Esophagus squamous epithelium (tissue), 5 donors: ENCODE results near the gene QRICH1. TPM values are rescaled to one million over a fixed set of nuclear protein-coding genes. Genes with fewer than 3 reads are reported as not detected.

Experiments used
- DNase-seq: peaks from one replicate; lab custom pipeline; 2025; lab: John Stamatoyannopoulos, UW
- H3K27ac ChIP-seq, 4 donors: fragments of 200-600 bp; sonication (generic); one replicate each; pipeline ENCODE4 v1.5.1; 2016 to 2019; ENCODE audit warnings: mild to moderate bottlenecking in 1 of 4
- H3K27me3 ChIP-seq, 4 donors: fragments of 200-600 bp; sonication (generic); 1 replicate in 3 of 4; 2 replicates in 1 of 4; pipeline versions ENCODE4 v1.5.1 to v1.6.0; 2017 to 2021; ENCODE audit warnings: antibody characterized with exemption in 1 of 4
- H3K36me3 ChIP-seq, 3 donors: fragments of 200-600 bp; sonication (generic); one replicate each; pipeline ENCODE4 v1.5.1; 2016 to 2019
- H3K4me1 ChIP-seq, 3 donors: fragments of 200-600 bp; sonication (generic); one replicate each; pipeline ENCODE4 v1.5.1; 2017 to 2019
- H3K4me3 ChIP-seq, 4 donors: fragments of 200-600 bp; sonication (generic); 1 replicate in 3 of 4; 2 replicates in 1 of 4; pipeline ENCODE4 v1.5.1; 2016 to 2019; ENCODE audit warnings: mild to moderate bottlenecking in 2 of 4, moderate library complexity in 1 of 4
- H3K9me3 ChIP-seq, 3 donors: fragments of 200-600 bp; sonication (generic); one replicate each; pipeline ENCODE4 v1.5.1; 2016 to 2019
- CTCF ChIP-seq, 6 experiments: fragments of 450-650 bp in 4 of 6; fragments of 200-600 bp in 2 of 6; sonication (generic) in 2 of 6; IDR thresholded peaks; one replicate each; pipeline ENCODE4 v1.5.1; 2016 to 2019; ENCODE audit warnings: antibody characterized with exemption in 6 of 6, mild to moderate bottlenecking in 4 of 6, moderate library complexity in 4 of 6
- POLR2A ChIP-seq, 4 donors: fragments of 450-650 bp; IDR thresholded peaks; one replicate each; pipeline ENCODE4 v1.6.1; 2017; ENCODE audit warnings: antibody characterized with exemption in 4 of 4, mild to moderate bottlenecking in 4 of 4, moderate library complexity in 3 of 4
- WGBS, 2 donors: methylation state at CpG; one replicate each; pipeline ENCODE4 v1.1.5; 2018; 5-methylcytosine and 5-hydroxymethylcytosine counted together
- intact Hi-C: fragments of 100-400 bp; cut with DNase I; formaldehyde crosslinking; loops from one replicate; pipeline ENCODE4 v1.15.0; 2022
- total RNA-seq, 4 donors: library from RNA; depleted of rRNA; stranded (reverse); fragments of >200 nt; gene quantifications; one replicate each; pipeline ENCODE4 v1.1.0, GENCODE V29; 2016
- donor health status: DM: yes; HTN: yes; CAD: no.

The QRICH1 gene
- total RNA-seq, 4 donors from 2014 or later = 36.8 to 85.6 (median 49.1) TPM

- no peak overlapping the region for H3K27ac ChIP-seq
- 78 to 87% methylated on average over 10 to 12 of the region's 13 CpGs for WGBS, 2 donors
- H3K36me3 ChIP-seq = peaks cover 28 to 78% (median 52%) of the 10 kb centered on the region in 3 donors
- H3K27me3 ChIP-seq = no peaks in the 10 kb centered on the region
- peaks cover 9 to 30% (median 20%) of the 10 kb centered on the region in 3 donors for H3K4me1 ChIP-seq
- intact Hi-C loops = loop anchor here (10.0 kb wide), 1 partner anchor 74 kb away; the partner anchor contains the start of genes IMPDH2 and NDUFAF3
- no peak overlapping the region for H3K4me3 ChIP-seq
- no peaks in the 10 kb centered on the region for H3K9me3 ChIP-seq
- no peak for DNase-seq
- TF ChIP-seq POLR2A (IDR thresholded peaks at IDR 0.05) (no peak), CTCF (IDR thresholded peaks at IDR 0.05) (no peak)
These were observed 5.2 kb upstream of the QRICH1 start for GRCh38 chr3:49098910-49099630.

- DNase-seq = no peak
- WGBS, 2 donors = 23% methylated on average over 3 of the region's 5 CpGs; no CpG with 5 or more reads in 1 of the 2 donors
- Histone ChIP-seq H3K27ac (no peak overlapping the region), H3K27me3 (no peaks in the 10 kb centered on the region), H3K4me1 (peaks cover 3 to 24% (median 13%) of the 10 kb centered on the region in 3 donors), H3K36me3 (peaks cover 28 to 78% (median 52%) of the 10 kb centered on the region in 3 donors), H3K9me3 (no peaks in the 10 kb centered on the region), H3K4me3 (no peak overlapping the region)
- intact Hi-C loops = loop anchor here (10.0 kb wide), 1 partner anchor 74 kb away; the partner anchor contains the start of genes IMPDH2 and NDUFAF3
- TF ChIP-seq POLR2A (IDR thresholded peaks at IDR 0.05) = no peak
- no peak for TF ChIP-seq CTCF (IDR thresholded peaks at IDR 0.05)
These were observed 4.6 kb upstream of the QRICH1 start for GRCh38 chr3:49098429-49098828.

GRCh38 chr3:49092938-49093852, 676 bp downstream of the QRICH1 start:
- Histone ChIP-seq H3K4me3 (peak overlapping the region; percentile 72 to 96 (median 85)), H3K9me3 (no peaks in the 10 kb centered on the region), H3K36me3 (peaks cover 2 to 57% (median 7%) of the 10 kb centered on the region in 3 donors), H3K4me1 (peaks cover 8 to 62% (median 42%) of the 10 kb centered on the region in 3 donors), H3K27me3 (no peaks in the 10 kb centered on the region), H3K27ac (peak overlapping the region; percentile 92 to 99 (median 98))
- no peak for DNase-seq
- TF ChIP-seq POLR2A (IDR thresholded peaks at IDR 0.05) (no peak), CTCF (IDR thresholded peaks at IDR 0.05) (peak in 1 of 6 experiments; percentile 4)
- 0 to 1% methylated on average over 14 to 19 of the region's 86 CpGs for WGBS, 2 donors
- intact Hi-C loops = loop anchor here (10.0 kb wide), 1 partner anchor 68 kb away; the partner anchor contains the start of genes IMPDH2 and NDUFAF3

GRCh38 chr3:49081429-49081828, 12.4 kb downstream of the QRICH1 start:
- no peak for DNase-seq
- intact Hi-C loops = no loop called here
- Histone ChIP-seq H3K9me3 (no peaks in the 10 kb centered on the region), H3K27ac (peak overlapping the region in 3 of 4 donors; percentile 59 to 77 (median 71)), H3K4me3 (no peak overlapping the region), H3K4me1 (peaks cover 7 to 51% (median 14%) of the 10 kb centered on the region in 3 donors), H3K36me3 (peaks cover 4 to 30% (median 9%) of the 10 kb centered on the region in 3 donors), H3K27me3 (no peaks in the 10 kb centered on the region)
- WGBS, 2 donors = 58 to 60% methylated on average over 8 of the region's 8 CpGs
- TF ChIP-seq POLR2A (IDR thresholded peaks at IDR 0.05) (no peak), CTCF (IDR thresholded peaks at IDR 0.05) (no peak)
